Measurements from ENCODE around the gene SLC41A1.

DNA sequence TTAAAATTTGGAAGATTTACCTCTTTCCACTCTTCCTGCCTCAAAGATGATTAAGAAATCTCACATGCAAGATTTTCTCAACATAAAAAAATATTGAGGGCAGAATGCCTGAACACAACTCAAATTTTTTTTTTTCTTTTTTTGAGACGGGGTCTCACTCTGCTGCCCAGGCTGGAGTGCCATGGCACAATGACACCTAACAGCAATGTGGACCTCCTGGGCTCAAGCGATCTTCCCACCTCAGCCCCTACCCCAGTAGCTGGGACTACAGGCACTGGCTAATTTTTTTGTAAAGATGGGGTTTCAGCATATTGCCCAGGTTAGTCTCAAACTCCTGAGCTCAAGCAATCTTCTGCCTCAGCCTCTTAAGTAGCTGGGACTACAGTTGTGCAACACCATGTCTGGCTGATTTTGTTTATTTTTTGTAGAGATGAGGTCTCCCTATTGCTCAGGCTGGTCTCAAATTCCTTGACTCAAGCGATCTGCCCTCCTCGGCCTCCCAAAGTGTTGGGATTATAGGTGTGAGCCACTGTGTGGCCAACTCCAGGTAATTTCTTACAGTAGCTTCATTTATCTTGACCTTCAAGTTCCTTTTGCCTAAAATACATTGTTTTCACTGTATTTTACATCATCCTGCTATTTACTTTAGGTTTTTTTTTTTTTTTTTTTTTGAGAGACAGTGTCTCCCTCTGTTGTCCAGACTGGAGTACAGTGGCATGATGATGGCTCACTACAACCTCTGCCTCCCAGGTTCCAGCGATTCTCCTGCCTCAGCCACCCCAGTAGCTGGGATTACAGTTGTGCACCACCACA, 73.4 kb downstream of the SLC41A1 start:
- TF ChIP-seq POLR2AphosphoS5 (IDR thresholded peaks at IDR 0.05) (no peak), EP300 (IDR thresholded peaks at IDR 0.05) (no peak), POLR2A (IDR thresholded peaks at IDR 0.05) (no peak)
- TF ChIP-seq, protein P1, sequence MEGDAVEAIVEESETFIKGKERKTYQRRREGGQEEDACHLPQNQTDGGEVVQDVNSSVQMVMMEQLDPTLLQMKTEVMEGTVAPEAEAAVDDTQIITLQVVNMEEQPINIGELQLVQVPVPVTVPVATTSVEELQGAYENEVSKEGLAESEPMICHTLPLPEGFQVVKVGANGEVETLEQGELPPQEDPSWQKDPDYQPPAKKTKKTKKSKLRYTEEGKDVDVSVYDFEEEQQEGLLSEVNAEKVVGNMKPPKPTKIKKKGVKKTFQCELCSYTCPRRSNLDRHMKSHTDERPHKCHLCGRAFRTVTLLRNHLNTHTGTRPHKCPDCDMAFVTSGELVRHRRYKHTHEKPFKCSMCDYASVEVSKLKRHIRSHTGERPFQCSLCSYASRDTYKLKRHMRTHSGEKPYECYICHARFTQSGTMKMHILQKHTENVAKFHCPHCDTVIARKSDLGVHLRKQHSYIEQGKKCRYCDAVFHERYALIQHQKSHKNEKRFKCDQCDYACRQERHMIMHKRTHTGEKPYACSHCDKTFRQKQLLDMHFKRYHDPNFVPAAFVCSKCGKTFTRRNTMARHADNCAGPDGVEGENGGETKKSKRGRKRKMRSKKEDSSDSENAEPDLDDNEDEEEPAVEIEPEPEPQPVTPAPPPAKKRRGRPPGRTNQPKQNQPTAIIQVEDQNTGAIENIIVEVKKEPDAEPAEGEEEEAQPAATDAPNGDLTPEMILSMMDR (IDR thresholded peaks at IDR 0.05) = no peak
